BE2C (cell line): ENCODE results near the gene HOXB3.
"Not testable (repeated sequence)": the region's sequence is repeated elsewhere in the genome, so short reads cannot be mapped to it uniquely, and the experiment has no call there.

Experiments used
- DNase-seq: peaks from one replicate; pipeline ENCODE4 v3.0.0-alpha.2; 2020
- H3K27me3 ChIP-seq: fragments of 250-450 bp; sonication (Bioruptor Pico); 2 replicates; pipeline ENCODE4 v1.5.1; 2020; ENCODE audit warnings: mild to moderate bottlenecking
- H3K36me3 ChIP-seq: fragments of 250-450 bp; sonication (Bioruptor Pico); 2 replicates; pipeline ENCODE4 v1.5.1; 2020; ENCODE audit warnings: mild to moderate bottlenecking
- H3K4me1 ChIP-seq: fragments of 250-450 bp; sonication (Bioruptor Pico); 2 replicates; pipeline ENCODE4 v1.5.1; 2020
- H3K4me3 ChIP-seq: 2 replicates; pipeline ENCODE4 v1.5.1; 2011; ENCODE audit warnings: low read depth, low read length
- H3K9me3 ChIP-seq: fragments of 250-450 bp; sonication (Bioruptor Pico); 2 replicates; pipeline ENCODE4 v1.5.1; 2020
- TF ChIP-seq, protein P1 (sequence below): IDR thresholded peaks from 2 replicates; pipeline ENCODE4 v1.5.1; 2012; ENCODE audit warnings: mild to moderate bottlenecking, low read depth, low read length

Gene HOXB3

DNA sequence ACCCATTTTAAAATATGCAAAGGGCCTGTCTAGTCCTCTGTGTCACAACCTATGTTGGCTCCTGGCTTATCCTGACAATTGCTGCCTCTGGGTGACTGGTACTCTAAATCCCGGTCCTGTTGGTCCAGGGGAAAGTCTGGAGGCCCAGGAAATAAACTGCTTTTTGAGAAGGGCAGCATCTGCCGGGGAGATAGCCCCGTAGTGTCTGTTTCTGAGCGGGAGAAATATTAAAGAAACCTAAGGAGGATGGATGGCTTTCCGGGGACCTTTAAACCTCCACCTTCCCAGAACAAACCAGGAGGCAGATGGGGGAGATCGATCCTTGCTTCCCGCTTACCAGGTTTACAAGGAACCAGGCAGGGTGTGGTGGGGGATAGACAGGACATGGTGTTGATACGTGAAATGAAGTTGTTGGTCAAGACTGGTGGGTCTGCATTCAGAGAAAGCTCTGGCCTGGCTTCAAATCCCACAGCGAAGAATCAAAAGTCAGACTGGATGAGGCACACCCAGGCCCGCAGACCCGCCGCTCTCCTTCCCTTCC is 48.9 kb downstream of the HOXB3 start:
- H3K9me3 ChIP-seq, result no peaks in the 10 kb centered on the region
- H3K27me3 ChIP-seq, result peaks cover 91% of the 10 kb centered on the region
- H3K4me1 ChIP-seq, result no peaks in the 10 kb centered on the region
- DNase-seq, result no peak
- no peak overlapping the region for H3K4me3 ChIP-seq
- H3K36me3 ChIP-seq, result no peaks in the 10 kb centered on the region
- TF ChIP-seq, protein P1, sequence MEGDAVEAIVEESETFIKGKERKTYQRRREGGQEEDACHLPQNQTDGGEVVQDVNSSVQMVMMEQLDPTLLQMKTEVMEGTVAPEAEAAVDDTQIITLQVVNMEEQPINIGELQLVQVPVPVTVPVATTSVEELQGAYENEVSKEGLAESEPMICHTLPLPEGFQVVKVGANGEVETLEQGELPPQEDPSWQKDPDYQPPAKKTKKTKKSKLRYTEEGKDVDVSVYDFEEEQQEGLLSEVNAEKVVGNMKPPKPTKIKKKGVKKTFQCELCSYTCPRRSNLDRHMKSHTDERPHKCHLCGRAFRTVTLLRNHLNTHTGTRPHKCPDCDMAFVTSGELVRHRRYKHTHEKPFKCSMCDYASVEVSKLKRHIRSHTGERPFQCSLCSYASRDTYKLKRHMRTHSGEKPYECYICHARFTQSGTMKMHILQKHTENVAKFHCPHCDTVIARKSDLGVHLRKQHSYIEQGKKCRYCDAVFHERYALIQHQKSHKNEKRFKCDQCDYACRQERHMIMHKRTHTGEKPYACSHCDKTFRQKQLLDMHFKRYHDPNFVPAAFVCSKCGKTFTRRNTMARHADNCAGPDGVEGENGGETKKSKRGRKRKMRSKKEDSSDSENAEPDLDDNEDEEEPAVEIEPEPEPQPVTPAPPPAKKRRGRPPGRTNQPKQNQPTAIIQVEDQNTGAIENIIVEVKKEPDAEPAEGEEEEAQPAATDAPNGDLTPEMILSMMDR, result no peak

DNA sequence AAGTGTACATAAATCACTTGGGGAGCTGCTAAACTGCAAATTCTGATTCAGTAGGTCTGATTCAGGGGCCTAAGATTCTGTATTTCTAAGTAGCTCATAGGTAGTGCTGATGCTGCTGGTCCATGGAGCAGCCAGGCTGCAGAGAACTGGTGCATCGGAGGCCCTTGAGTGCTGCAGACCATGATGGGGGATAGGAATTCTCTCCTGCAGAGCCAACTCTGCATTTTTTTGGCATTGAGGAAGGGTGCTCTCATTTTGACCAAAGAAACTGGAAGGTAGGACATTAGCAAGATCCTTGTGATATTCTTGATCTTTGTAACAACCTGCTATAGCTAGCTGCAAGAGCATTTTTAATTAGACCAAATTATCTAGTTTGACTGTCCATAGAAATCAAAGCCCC is 49.8 kb downstream of the HOXB3 start:
- H3K4me3 ChIP-seq, result no peak overlapping the region
- H3K4me1 ChIP-seq, result no peaks in the 10 kb centered on the region
- no peaks in the 10 kb centered on the region for H3K36me3 ChIP-seq
- no peaks in the 10 kb centered on the region for H3K9me3 ChIP-seq
- peaks cover 91% of the 10 kb centered on the region for H3K27me3 ChIP-seq
- no peak for DNase-seq
- TF ChIP-seq, protein P1, result no peak

DNA sequence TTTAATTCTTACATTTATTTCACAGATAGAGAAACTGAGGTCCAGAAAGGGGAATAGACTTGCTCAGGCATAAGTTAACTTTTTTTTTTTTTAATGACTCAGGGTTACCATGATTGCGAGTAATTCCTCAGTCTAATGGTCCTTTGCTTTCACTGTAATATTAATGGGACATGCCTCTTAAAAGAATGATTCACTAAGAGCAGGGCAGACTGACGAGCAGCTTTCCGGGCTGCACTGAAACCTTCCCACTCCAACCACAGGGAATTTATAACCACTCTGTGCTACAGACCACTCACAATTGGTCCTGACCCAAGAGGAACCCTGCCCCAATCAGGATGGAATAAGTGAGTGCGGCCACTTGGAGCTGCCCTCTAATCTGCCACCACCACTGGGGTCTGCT is 50.9 kb downstream of the HOXB3 start:
- Histone ChIP-seq H3K4me1 (no peaks in the 10 kb centered on the region), H3K9me3 (no peaks in the 10 kb centered on the region), H3K36me3 (no peaks in the 10 kb centered on the region), H3K27me3 (peaks cover 88% of the 10 kb centered on the region), H3K4me3 (no peak overlapping the region)
- no peak for DNase-seq
- TF ChIP-seq, protein P1, result no peak

DNA sequence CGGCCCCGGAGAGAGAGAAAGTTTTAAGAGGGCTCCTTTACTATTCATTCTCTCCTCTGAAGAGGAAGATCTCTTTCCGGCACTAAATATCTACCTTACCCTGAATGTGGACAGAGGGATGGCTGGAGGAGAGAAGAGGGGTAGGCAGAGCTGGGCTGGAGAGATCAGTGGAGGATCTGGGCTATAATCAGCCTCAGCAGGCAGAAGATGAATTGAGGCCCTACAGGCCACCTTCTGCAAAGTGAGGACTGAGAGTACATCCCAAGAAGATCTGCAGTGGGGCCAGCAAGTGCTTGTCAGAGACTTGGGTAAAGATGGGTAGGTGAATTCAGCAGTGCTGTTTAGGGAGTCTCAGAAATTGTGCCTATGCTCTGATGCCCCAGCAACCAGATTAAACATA is 52.7 kb downstream of the HOXB3 start:
- DNase-seq, result no peak
- TF ChIP-seq, protein P1, result no peak
- Histone ChIP-seq H3K9me3 (no peaks in the 10 kb centered on the region), H3K4me3 (no peak overlapping the region), H3K27me3 (peaks cover 84% of the 10 kb centered on the region), H3K4me1 (no peaks in the 10 kb centered on the region), H3K36me3 (no peaks in the 10 kb centered on the region)

DNA sequence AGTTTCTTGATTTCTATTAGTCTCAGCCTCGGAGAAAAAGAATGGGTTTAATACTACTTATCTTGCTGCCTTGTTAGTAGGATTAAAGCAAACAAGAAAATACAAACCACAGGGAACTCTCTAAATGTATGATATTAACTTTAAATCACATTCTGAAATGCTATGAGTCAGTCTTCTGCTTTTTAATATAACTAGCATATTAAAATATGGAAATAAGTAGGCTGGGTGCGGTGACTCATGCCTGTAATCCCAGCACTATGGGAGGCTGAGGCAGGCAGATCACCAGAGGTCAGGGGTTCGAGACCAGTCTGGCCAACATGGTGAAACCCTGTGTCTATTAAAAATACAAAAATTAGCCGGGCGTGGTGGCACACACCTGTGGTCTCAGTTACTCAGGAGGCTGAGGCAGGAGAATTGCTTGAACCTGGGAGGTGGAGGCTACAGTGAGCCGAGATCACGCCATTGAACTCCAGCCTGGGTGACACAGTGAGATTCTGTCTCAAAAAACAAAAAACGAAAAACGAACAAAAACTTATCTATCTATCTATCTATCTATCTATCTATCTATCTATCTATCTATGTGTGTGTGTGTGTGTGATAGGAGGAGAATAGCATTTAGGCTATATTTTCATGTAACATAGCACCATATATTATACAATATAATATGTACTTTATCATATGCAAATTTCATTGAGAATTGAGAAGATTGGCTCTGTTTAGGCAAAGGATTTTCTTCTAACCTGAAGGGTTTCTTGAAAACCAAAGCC is 54.1 kb downstream of the HOXB3 start:
- not testable (repeated sequence) for H3K36me3 ChIP-seq, DNase-seq, H3K4me3 ChIP-seq, H3K4me1 ChIP-seq, H3K9me3 ChIP-seq
- peaks cover 84% of the 10 kb centered on the region for H3K27me3 ChIP-seq

DNA sequence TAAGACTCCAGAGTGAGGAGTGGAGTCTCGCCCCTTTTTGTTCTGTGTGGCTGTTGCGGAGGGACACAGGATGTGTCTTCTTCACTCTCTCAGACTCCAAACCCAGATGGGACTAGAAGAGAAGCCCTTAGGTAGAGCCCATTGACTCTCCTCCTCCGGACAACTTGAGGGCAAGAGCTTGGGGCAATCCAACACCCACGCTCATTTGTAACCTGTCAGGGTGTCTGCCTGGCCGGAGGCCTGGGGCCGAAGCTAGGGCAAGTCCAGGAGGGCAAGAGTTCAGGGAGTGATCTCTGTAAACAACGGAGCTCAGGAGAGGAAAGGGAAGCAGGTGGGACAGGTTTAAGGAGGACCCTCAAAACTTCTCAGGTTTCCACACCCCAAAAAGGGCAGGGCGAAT is 57.8 kb downstream of the HOXB3 start:
- peaks cover 85% of the 10 kb centered on the region for H3K27me3 ChIP-seq
- TF ChIP-seq, protein P1, result no peak

More for the DNA sequence above, 57.8 kb downstream of the HOXB3 start:
- no peak for DNase-seq
- H3K9me3 ChIP-seq, result no peaks in the 10 kb centered on the region
- no peaks in the 10 kb centered on the region for H3K36me3 ChIP-seq
- no peaks in the 10 kb centered on the region for H3K4me1 ChIP-seq
- H3K4me3 ChIP-seq, result no peak overlapping the region
